ENCODE measurements around the gene IL1RL1.

IL1RL1 gene

DNA sequence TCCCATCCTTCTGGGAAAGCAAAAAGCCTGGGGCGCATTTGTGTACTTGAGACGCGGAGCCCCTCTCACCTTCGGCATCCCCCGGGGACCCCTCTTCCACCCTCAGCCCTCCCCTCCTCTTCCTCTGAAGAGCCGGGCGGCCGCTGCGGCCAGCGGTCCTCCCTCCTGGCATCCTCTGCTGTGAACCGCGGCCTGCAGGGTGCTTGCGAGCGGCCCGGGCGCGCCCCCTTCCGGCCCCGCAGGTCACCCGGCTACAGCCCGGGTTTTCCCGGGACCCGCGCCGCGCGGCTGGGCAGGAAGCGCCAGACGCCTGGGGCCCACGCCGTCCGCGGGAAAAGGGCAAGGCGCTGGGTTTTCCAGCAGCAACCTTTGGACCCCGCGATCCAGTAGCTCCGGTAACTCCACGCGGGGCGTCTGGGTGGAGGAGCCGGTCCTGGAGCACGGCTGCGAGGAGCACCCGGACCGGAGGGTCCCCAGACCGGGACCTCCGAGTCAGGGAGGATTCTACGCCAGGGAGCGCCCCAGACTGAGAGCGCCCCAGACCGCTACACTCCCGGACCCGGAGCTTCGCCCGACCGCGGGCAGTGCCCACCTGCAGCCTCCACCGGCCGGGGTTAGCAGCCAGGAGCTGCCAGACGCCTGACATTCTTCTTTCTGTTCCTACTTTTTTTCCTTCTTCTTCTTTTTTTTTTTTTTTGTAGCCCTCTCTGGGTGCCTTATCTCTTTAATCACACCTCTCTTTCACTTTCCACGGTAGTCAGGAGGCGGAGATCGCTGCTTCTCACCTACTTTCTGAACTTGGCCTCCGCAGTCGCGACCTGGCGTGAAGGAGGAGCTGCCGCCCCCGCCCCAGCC, 44.4 kb downstream of the IL1RL1 start, which contains the start of gene IL18R1:
Gene IL18R1, plus strand, starts transcription at position 271 of the 855 bp plus-strand sequence. CDS start 6,865 bp downstream, outside the sequence.
- DNase-seq (ENCODE audit: low read depth) = peak; percentile 82
- H3K4me3 ChIP-seq (ENCODE audit: low read depth, low read length) = peak within 1 kb of the TSS; percentile 85
- peak; percentile 48 for TF ChIP-seq CTCF (conservative IDR thresholded peaks at IDR 0.05; ENCODE audit: low read depth, low read length)

DNA sequence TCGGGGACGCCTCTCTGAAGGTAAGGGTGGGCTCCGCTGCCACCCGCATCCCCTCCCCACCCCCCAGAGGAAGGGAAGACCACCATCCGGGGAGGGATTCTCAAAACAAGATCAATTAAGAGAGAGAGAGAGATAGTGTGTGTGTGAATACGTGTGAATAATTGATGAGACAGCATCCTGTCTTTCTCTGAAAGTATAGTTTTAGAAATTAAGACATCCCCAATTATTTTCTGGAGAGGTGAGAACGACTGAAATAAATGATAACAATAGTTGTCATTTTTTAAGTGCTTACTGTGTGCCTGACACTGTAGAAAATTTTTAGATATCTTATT, 45.0 kb downstream of the IL1RL1 start:
- TF ChIP-seq CTCF (conservative IDR thresholded peaks at IDR 0.05; ENCODE audit: low read depth, low read length) = no peak
- DNase-seq (ENCODE audit: low read depth) = no peak
- peak overlapping the region; percentile 85 for H3K4me3 ChIP-seq (ENCODE audit: low read depth, low read length)

DNA sequence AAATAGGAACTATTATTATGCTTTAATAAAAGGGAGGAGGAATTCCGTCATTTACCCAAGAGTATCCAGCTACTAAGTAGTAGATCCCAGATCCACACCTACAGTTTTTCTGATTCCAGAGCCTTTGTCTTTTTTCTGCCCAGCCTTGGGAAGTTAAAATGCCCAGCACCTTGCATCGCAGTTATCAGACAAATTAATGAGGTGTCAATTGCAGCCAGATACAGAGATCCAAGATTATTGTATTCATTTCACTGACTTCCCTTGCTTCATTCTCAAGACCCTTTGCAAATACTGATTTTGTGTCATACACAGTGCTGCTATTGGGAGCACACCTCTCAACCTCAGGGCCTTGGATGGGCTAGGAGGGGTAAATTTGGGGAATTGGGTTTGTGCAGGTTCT, 45.4 kb downstream of the IL1RL1 start:
- DNase-seq (ENCODE audit: low read depth) = no peak
- no peak for TF ChIP-seq CTCF (conservative IDR thresholded peaks at IDR 0.05; ENCODE audit: low read depth, low read length)
- H3K4me3 ChIP-seq (ENCODE audit: low read depth, low read length) = peak overlapping the region; percentile 85

GRCh38 chr2:102357937-102358336, 46.6 kb downstream of the IL1RL1 start:
- TF ChIP-seq CTCF (conservative IDR thresholded peaks at IDR 0.05; ENCODE audit: low read depth, low read length) = no peak
- no peak overlapping the region for H3K4me3 ChIP-seq (ENCODE audit: low read depth, low read length)
- no peak for DNase-seq (ENCODE audit: low read depth)

DNA sequence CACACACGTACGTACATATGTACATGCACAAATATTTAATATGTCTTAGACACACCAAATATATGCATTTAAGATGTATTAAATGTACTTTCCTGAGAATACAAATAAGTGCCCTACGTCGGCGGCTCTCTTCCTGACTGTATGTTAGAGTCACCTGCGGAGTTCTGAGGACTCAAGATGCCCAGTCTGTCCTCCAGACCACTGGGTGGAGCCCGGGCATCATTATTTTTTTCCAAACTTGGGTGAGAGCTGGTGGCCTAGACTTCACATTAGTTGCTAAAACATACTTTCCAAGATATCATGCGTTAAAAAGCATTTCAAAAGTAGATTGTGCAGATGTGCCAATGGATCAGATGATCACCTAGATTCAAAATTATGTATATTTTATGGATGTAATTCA, 47.1 kb downstream of the IL1RL1 start:
- no peak for TF ChIP-seq CTCF (conservative IDR thresholded peaks at IDR 0.05; ENCODE audit: low read depth, low read length)
- DNase-seq (ENCODE audit: low read depth) = no peak
- H3K4me3 ChIP-seq (ENCODE audit: low read depth, low read length) = no peak overlapping the region

GRCh38 chr2:102359527-102359926, 48.2 kb downstream of the IL1RL1 start:
- no peak overlapping the region for H3K4me3 ChIP-seq (ENCODE audit: low read depth, low read length)
- peak; percentile 42 for DNase-seq (ENCODE audit: low read depth)
- no peak for TF ChIP-seq CTCF (conservative IDR thresholded peaks at IDR 0.05; ENCODE audit: low read depth, low read length)

All from choroid plexus epithelial cell (primary cell).